ENCODE results near the gene CHD6.

CHD6 gene

DNA sequence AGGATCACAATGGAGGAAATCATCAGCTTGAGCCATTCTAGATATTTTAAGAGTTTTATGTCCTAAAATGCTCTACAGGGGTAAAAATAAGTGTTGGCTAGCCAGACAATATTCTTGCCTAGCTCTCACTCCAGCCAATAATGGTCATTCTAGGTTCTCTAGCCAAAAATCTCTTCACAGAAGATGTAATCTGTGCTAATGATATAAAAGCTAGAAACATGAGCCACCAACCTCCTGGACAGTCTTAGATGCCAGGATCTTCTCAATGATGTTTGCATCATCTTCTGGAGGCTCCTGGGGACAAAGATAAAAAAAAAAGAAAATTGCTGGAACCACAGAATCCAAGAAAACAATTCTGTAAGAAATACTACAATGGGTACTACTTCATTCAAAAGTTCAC, 119.1 kb downstream of the CHD6 start:
- no peak overlapping the region for H3K4me3 ChIP-seq (ENCODE audit: low read length)
- H2AFZ ChIP-seq (ENCODE audit: low read depth, low read length): no peak overlapping the region
- no peaks in the 10 kb centered on the region for H3K9me3 ChIP-seq (ENCODE audit: low read length)
- peaks cover 38% of the 10 kb centered on the region for H3K36me3 ChIP-seq (ENCODE audit: insufficient read depth, low read length)
- H3K27me3 ChIP-seq (ENCODE audit: insufficient read depth, low read length): no peaks in the 10 kb centered on the region
- H3K4me1 ChIP-seq (ENCODE audit: insufficient read depth, low read length): peaks cover 7% of the 10 kb centered on the region

DNA sequence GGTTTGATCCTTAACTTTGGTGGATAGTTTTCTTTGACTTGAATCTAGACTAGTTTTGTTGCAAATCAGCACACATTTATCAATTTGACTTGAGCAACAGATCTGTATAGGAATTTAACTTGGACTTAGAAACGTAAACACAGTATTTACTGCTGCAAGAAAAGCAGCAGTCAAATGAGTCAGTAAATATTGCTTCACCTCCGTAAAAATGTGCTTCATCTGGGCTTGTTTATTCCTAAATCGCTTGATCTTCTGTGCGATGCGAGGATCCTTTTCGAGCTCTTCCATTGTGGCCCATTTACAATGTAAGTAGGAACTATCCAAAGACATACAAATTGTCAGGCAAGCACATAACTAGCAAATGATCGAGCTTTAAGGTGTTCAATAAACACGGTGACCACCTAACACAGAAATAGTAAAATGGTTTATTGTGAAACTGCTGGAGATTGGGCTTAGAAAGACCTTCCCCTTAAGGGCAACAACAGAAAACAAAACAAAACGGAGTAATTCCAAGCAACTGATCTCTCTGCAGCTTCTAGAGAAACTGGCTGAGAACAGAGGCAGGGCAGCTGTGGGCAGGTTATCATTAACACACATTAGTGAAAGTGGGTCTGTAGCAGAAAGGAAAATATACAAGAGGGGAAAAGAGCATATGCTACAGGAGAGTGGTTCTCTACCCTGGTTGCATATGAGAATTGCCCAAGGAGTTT, 120.8 kb downstream of the CHD6 start:
- Histone ChIP-seq H3K27me3 (ENCODE audit: insufficient read depth, low read length) (no peaks in the 10 kb centered on the region), H3K9me3 (ENCODE audit: low read length) (no peaks in the 10 kb centered on the region), H3K36me3 (ENCODE audit: insufficient read depth, low read length) (peaks cover 56% of the 10 kb centered on the region), H3K4me1 (ENCODE audit: insufficient read depth, low read length) (peaks cover 7% of the 10 kb centered on the region), H2AFZ (ENCODE audit: low read depth, low read length) (no peak overlapping the region), H3K4me3 (ENCODE audit: low read length) (no peak overlapping the region)

DNA sequence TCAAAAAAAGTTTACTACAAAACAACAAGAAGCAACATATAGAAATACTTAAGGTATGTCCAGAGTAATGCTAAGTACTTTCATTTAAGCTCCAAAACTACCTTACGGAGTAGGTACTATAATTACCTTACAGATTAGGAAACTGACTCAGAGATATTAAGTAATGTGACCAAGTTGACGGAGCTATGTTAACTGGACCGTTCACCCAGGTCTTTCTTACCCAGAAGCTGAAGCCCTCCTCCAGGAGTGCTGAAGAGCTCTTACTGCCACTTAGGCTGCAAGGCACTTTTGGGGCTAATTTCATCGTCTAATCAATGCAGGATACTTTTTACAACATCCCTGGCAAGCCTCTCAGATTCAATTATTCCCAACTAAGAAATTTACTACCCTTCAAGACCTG, 123.7 kb downstream of the CHD6 start:
- Histone ChIP-seq H3K36me3 (ENCODE audit: insufficient read depth, low read length) (peaks cover 78% of the 10 kb centered on the region), H3K4me3 (ENCODE audit: low read length) (no peak overlapping the region), H3K27me3 (ENCODE audit: insufficient read depth, low read length) (no peaks in the 10 kb centered on the region), H2AFZ (ENCODE audit: low read depth, low read length) (no peak overlapping the region), H3K4me1 (ENCODE audit: insufficient read depth, low read length) (no peaks in the 10 kb centered on the region), H3K9me3 (ENCODE audit: low read length) (no peaks in the 10 kb centered on the region)

DNA sequence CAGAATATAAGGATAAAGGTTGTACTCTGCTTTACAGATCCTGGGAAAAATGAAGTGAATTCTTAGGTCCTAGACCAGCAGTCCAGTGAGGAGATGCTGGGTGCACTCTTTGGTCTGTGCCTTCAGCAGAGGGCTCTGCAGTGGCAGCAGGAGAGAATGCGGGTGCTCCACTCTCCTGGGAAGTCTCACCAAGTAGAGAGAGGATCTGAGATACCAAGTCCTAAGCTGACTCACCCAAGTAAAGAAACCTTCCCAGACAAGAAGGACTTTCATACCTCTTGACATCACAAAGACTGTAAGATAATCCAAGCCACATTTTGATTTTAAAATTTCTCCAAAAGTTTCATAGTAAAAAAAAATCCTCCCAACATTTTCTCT, 134.6 kb downstream of the CHD6 start:
- H3K4me3 ChIP-seq (ENCODE audit: low read length): no peak overlapping the region
- no peaks in the 10 kb centered on the region for H3K27me3 ChIP-seq (ENCODE audit: insufficient read depth, low read length)
- H2AFZ ChIP-seq (ENCODE audit: low read depth, low read length): no peak overlapping the region
- no peaks in the 10 kb centered on the region for H3K9me3 ChIP-seq (ENCODE audit: low read length)
- peaks cover 68% of the 10 kb centered on the region for H3K36me3 ChIP-seq (ENCODE audit: insufficient read depth, low read length)
- no peaks in the 10 kb centered on the region for H3K4me1 ChIP-seq (ENCODE audit: insufficient read depth, low read length)

DNA sequence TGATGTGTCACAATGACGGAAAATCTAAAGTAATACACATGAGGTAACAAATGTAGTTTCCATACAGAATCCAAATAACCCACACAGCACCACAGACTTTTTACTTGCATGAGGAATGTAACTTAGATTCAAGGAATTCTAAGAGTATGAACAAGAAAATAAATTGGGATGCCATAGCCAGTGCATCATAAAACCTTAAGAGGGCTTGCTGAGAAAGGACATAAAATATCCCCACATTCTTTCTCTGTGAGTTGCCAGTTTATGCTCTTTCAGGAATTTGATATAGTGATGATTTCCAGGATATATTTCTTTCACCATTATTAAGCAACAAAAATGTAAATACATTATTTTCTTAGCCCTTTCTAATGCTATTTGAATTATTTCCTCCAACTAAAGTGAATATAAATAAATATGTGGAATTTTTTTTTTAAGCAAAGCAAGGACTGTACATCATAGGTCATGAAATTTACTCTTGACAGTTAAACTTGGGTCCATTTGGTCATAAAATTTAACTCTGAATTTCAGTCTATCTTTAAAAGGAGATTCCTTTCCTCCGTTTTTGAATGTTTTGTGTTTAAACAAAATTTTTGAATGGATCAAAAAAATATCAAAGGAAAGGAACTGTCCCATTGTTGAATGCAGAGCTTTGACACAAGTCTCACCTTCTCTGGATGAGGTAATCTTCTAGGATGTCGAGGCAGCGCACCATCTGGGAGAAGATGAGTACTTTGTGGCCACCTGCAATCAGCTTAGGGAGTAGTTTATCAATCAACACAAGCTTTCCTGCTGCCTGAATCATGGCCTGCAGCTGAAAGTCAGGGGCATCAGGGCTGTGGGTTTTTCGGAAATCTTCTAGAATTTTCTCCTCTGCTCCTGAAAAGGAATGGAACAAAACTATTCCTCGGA, 135.3 kb downstream of the CHD6 start:
- Histone ChIP-seq H3K4me3 (ENCODE audit: low read length) (no peak overlapping the region), H3K4me1 (ENCODE audit: insufficient read depth, low read length) (no peaks in the 10 kb centered on the region), H3K36me3 (ENCODE audit: insufficient read depth, low read length) (peaks cover 61% of the 10 kb centered on the region)

DNA sequence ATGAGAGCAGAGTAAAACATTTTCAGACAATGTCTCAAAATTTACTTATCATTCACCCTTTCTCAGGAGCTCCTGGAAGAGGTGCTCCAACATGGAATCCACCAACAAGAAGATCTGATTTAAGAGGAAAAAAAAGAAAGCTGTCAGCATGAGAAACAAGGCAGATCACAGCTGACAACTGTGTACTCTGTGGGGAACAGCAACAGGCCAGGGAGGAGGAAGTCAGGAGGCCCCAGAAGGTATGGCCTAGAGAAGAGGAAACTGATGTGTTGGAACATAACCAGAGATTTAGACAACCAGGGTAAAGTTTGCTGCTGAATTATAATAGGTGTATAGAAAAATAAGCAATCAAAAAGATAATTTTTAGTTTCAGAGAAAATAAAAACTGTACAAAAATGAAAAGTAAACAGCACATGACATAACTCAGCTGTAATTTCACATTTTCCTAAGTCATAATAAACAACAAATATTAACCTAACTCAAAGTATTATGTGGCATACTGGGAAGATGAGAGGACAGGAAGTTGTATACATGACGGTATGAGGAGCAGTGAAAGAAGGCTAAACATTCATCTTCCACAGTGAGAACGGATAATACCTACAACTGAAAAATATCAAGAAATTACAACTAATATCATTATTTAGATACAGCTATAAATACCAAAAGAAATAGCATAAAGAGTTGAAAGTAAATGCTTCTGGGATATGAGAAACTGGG, 138.0 kb downstream of the CHD6 start:
- peaks cover 44% of the 10 kb centered on the region for H3K36me3 ChIP-seq (ENCODE audit: insufficient read depth, low read length)
- H3K4me1 ChIP-seq (ENCODE audit: insufficient read depth, low read length): peaks cover 16% of the 10 kb centered on the region

More for the DNA sequence above, 135.3 kb downstream of the CHD6 start:
- H3K9me3 ChIP-seq (ENCODE audit: low read length): no peaks in the 10 kb centered on the region
- no peak overlapping the region for H2AFZ ChIP-seq (ENCODE audit: low read depth, low read length)
- no peaks in the 10 kb centered on the region for H3K27me3 ChIP-seq (ENCODE audit: insufficient read depth, low read length)

DNA sequence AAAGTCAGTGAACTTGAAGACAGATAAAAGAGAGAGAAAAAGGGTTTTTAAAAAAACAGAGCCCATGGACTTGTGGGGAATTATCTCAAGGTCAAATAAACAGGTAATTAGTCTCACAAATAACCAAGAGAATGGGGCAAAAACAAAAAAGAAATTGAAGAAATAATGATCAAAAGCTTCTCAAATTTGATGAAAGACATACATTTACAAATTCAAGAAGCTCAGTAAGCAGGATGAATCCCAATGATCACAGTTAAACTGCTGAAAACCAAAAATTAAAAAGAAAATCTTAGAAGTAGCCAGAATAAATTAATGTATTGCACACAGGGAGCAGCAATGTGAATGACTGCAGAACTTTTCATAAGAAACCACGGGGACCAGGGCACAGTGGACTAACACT, 139.1 kb downstream of the CHD6 start:
- Histone ChIP-seq H3K4me1 (ENCODE audit: insufficient read depth, low read length) (peaks cover 17% of the 10 kb centered on the region), H2AFZ (ENCODE audit: low read depth, low read length) (no peak overlapping the region), H3K36me3 (ENCODE audit: insufficient read depth, low read length) (peaks cover 33% of the 10 kb centered on the region), H3K27me3 (ENCODE audit: insufficient read depth, low read length) (no peaks in the 10 kb centered on the region), H3K4me3 (ENCODE audit: low read length) (no peak overlapping the region), H3K9me3 (ENCODE audit: low read length) (no peaks in the 10 kb centered on the region)

More for the DNA sequence above, 138.0 kb downstream of the CHD6 start:
- H3K4me3 ChIP-seq (ENCODE audit: low read length): no peak overlapping the region
- no peaks in the 10 kb centered on the region for H3K9me3 ChIP-seq (ENCODE audit: low read length)
- no peak overlapping the region for H2AFZ ChIP-seq (ENCODE audit: low read depth, low read length)
- no peaks in the 10 kb centered on the region for H3K27me3 ChIP-seq (ENCODE audit: insufficient read depth, low read length)

DNA sequence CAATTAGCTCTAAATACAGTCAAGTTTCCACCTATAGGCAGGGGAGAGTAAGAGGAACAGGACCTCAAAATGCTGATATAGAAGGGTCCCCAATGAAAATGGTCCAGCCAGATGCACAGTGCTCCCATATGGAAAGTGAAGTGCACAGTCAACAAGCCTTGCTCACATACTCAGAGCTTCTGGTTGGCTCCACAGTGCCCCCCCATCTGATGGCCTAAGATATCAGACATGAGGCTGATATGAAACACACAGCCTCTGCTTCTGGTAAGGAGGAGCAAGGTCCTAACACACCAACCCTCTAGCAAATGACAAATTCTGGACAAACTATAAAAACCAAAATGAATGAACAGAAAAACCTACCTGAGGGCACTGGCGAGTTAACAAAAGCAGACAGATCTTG, 140.2 kb downstream of the CHD6 start:
- H2AFZ ChIP-seq (ENCODE audit: low read depth, low read length): no peak overlapping the region
- no peak overlapping the region for H3K4me3 ChIP-seq (ENCODE audit: low read length)
- peaks cover 28% of the 10 kb centered on the region for H3K36me3 ChIP-seq (ENCODE audit: insufficient read depth, low read length)
- peaks cover 17% of the 10 kb centered on the region for H3K4me1 ChIP-seq (ENCODE audit: insufficient read depth, low read length)
- H3K27me3 ChIP-seq (ENCODE audit: insufficient read depth, low read length): no peaks in the 10 kb centered on the region
- no peaks in the 10 kb centered on the region for H3K9me3 ChIP-seq (ENCODE audit: low read length)

DNA sequence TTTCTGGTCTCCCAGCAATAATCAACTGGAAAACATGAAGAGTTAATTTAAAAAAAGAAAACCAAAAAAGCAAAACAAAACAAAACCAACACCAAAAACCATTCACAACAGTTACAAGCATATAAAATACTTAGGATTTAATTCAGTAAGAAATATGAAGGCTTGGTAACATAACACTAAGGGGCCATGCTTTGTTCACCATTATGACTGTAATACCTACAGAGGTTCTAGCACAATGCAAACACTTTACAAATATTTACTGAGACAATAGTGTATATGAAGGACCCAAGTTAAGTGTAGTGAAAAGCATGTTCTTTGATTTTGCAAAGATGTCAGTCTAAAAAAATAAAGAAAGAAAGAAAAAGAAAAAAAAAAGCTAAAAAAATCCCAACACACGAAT, 141.7 kb downstream of the CHD6 start:
- H3K4me3 ChIP-seq (ENCODE audit: low read length): no peak overlapping the region
- H3K27me3 ChIP-seq (ENCODE audit: insufficient read depth, low read length): no peaks in the 10 kb centered on the region
- H2AFZ ChIP-seq (ENCODE audit: low read depth, low read length): no peak overlapping the region
- no peaks in the 10 kb centered on the region for H3K9me3 ChIP-seq (ENCODE audit: low read length)
- peaks cover 27% of the 10 kb centered on the region for H3K36me3 ChIP-seq (ENCODE audit: insufficient read depth, low read length)
- H3K4me1 ChIP-seq (ENCODE audit: insufficient read depth, low read length): peaks cover 17% of the 10 kb centered on the region

DNA sequence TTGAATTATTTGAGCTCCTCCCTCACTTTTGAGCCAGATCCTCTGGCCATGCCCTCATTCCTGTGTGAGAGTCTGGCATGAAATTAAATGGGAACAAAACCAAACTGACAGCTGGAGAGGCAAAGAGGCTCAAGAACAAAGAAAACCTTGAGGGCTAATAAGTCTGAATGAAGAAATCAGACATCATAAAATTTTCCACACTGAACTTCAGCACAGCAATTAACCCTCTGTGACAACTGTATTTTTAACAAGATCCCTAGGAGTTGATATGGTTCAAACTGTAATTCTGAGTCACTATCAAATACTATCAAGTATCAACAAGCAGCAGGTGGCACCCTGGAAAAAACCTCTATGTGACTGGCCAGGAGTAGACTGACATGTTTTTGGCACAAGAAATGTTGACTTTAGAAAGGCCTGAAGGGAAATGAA, 142.2 kb downstream of the CHD6 start:
- Histone ChIP-seq H3K27me3 (ENCODE audit: insufficient read depth, low read length) (no peaks in the 10 kb centered on the region), H3K4me3 (ENCODE audit: low read length) (no peak overlapping the region), H3K4me1 (ENCODE audit: insufficient read depth, low read length) (peaks cover 17% of the 10 kb centered on the region), H2AFZ (ENCODE audit: low read depth, low read length) (no peak overlapping the region), H3K36me3 (ENCODE audit: insufficient read depth, low read length) (peaks cover 27% of the 10 kb centered on the region), H3K9me3 (ENCODE audit: low read length) (no peaks in the 10 kb centered on the region)

DNA sequence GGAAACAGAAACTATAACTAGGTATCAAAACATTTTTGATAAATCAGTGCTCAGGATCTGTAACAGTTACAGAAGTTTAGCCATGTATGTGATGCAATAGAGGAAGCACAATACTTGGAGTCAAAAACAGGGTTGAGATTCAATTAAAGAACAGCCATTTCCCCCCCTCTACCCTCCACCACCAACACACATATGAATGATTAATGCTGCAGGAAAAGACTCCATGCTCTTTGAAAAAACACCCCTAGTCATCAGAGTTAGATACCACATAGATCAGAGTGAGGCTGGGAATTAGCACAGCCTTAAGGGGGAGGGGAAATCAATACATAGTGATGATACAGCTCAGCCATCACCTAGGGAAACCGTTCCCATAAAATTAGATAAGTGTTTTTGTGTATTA, 142.7 kb downstream of the CHD6 start:
- H3K36me3 ChIP-seq (ENCODE audit: insufficient read depth, low read length): peaks cover 31% of the 10 kb centered on the region
- no peaks in the 10 kb centered on the region for H3K9me3 ChIP-seq (ENCODE audit: low read length)
- H3K4me1 ChIP-seq (ENCODE audit: insufficient read depth, low read length): peaks cover 17% of the 10 kb centered on the region
- no peak overlapping the region for H2AFZ ChIP-seq (ENCODE audit: low read depth, low read length)
- no peaks in the 10 kb centered on the region for H3K27me3 ChIP-seq (ENCODE audit: insufficient read depth, low read length)
- H3K4me3 ChIP-seq (ENCODE audit: low read length): no peak overlapping the region

DNA sequence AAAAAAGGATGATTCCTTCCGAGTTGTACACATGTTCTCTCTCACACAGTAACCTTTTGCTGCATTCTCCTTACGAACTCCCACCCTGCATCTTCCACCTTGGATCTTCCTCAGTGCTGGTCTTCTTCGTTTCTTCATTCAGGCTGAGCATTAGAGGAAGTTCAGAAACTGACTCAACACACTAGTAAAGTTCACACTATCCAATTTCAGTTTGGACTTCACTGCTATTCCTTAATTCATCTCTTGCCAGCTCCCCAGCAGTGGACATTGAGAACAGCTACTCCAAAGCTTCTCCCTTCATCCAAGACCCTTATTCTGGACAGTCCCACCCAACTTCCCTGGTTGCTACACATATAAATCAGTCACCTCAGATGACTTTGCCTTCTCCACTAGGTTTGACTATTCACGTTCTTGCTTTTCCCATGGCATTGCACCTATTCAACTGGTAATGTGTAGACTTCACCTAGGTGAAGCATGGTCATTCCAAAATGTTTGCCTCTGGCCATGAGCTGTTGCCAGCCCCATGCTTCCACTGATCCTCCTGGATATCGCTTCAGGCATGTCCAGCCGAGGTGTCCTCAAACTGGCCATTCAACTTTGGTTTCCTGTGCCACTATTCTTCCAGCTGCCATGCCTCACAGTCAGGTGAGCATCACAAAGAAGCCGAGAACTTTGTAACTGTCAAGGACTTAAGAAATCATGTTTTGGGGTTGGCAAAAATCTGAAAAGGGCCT, 147.6 kb downstream of the CHD6 start:
- Histone ChIP-seq H3K4me3 (ENCODE audit: low read length) (no peak overlapping the region), H3K4me1 (ENCODE audit: insufficient read depth, low read length) (peaks cover 4% of the 10 kb centered on the region), H3K36me3 (ENCODE audit: insufficient read depth, low read length) (peaks cover 47% of the 10 kb centered on the region), H3K9me3 (ENCODE audit: low read length) (peaks cover 3% of the 10 kb centered on the region), H2AFZ (ENCODE audit: low read depth, low read length) (no peak overlapping the region), H3K27me3 (ENCODE audit: insufficient read depth, low read length) (no peaks in the 10 kb centered on the region)

All from neuron (in vitro differentiated cells).